ES-I3 (cell line): ENCODE measurements around the gene TOR1AIP1.

Source experiments
- H3K36me3 ChIP-seq: 2 replicates; pipeline ENCODE4 v1.6.1; 2013; ENCODE audit warnings: mild to moderate bottlenecking, low read length, control low read depth, moderate library complexity; ENCODE audit not compliant: insufficient read depth
- H3K4me1 ChIP-seq: 2 replicates; pipeline ENCODE4 v1.6.1; 2013; ENCODE audit warnings: mild to moderate bottlenecking, control low read depth, low read length; ENCODE audit not compliant: insufficient read depth
- H3K9ac ChIP-seq: 2 replicates; pipeline ENCODE4 v1.6.1; 2013; ENCODE audit warnings: low read depth, mild to moderate bottlenecking, low read length, moderate library complexity
- H3K9me3 ChIP-seq: 2 replicates; pipeline ENCODE4 v1.6.1; 2013; ENCODE audit warnings: mild to moderate bottlenecking, low read length, moderate library complexity; ENCODE audit not compliant: control insufficient read depth, insufficient read depth

Gene TOR1AIP1

GRCh38 chr1:179917601-179918429, 35.7 kb downstream of the TOR1AIP1 start:
- Histone ChIP-seq H3K9ac (no peak overlapping the region), H3K4me1 (peaks cover 20% of the 10 kb centered on the region), H3K9me3 (no peaks in the 10 kb centered on the region), H3K36me3 (peaks cover 9% of the 10 kb centered on the region; the same call in 1 of the 2 replicates)

- H3K36me3 ChIP-seq: peaks cover 6% of the 10 kb centered on the region; the same call in 1 of the 2 replicates
- H3K4me1 ChIP-seq: peaks cover 27% of the 10 kb centered on the region
- no peaks in the 10 kb centered on the region for H3K9me3 ChIP-seq
- no peak overlapping the region for H3K9ac ChIP-seq
These were observed 39.4 kb downstream of the TOR1AIP1 start for GRCh38 chr1:179921472-179921871.

- Histone ChIP-seq H3K4me1 (peaks cover 27% of the 10 kb centered on the region), H3K36me3 (peaks cover 6% of the 10 kb centered on the region; the same call in 1 of the 2 replicates), H3K9ac (no peak overlapping the region), H3K9me3 (no peaks in the 10 kb centered on the region)
These were observed 40.1 kb downstream of the TOR1AIP1 start for GRCh38 chr1:179921981-179922872.

GRCh38 chr1:179923029-179923428, 40.9 kb downstream of the TOR1AIP1 start:
- peaks cover 27% of the 10 kb centered on the region for H3K4me1 ChIP-seq
- no peaks in the 10 kb centered on the region for H3K36me3 ChIP-seq

GRCh38 chr1:179924268-179924667, 42.2 kb downstream of the TOR1AIP1 start:
- Histone ChIP-seq H3K4me1 (peaks cover 27% of the 10 kb centered on the region), H3K36me3 (no peaks in the 10 kb centered on the region), H3K9ac (no peak overlapping the region), H3K9me3 (no peaks in the 10 kb centered on the region)

More at GRCh38 chr1:179923029-179923428, 40.9 kb downstream of the TOR1AIP1 start:
- Histone ChIP-seq H3K9me3 (no peaks in the 10 kb centered on the region), H3K9ac (no peak overlapping the region)

GRCh38 chr1:179925302-179925701, 43.2 kb downstream of the TOR1AIP1 start:
- Histone ChIP-seq H3K9me3 (no peaks in the 10 kb centered on the region), H3K4me1 (peaks cover 27% of the 10 kb centered on the region), H3K9ac (no peak overlapping the region), H3K36me3 (no peaks in the 10 kb centered on the region)

- H3K4me1 ChIP-seq: peaks cover 23% of the 10 kb centered on the region
- H3K9me3 ChIP-seq: no peaks in the 10 kb centered on the region
- H3K36me3 ChIP-seq: no peaks in the 10 kb centered on the region
- H3K9ac ChIP-seq: no peak overlapping the region
These were observed 44.1 kb downstream of the TOR1AIP1 start for GRCh38 chr1:179925922-179926849.

- H3K36me3 ChIP-seq: no peaks in the 10 kb centered on the region
- peaks cover 17% of the 10 kb centered on the region for H3K4me1 ChIP-seq
- H3K9me3 ChIP-seq: no peaks in the 10 kb centered on the region
- H3K9ac ChIP-seq: no peak overlapping the region
These were observed 44.7 kb downstream of the TOR1AIP1 start for GRCh38 chr1:179926850-179927205.

GRCh38 chr1:179929955-179930798, 48.1 kb downstream of the TOR1AIP1 start:
- Histone ChIP-seq H3K9me3 (no peaks in the 10 kb centered on the region), H3K9ac (no peak overlapping the region), H3K4me1 (no peaks in the 10 kb centered on the region), H3K36me3 (no peaks in the 10 kb centered on the region)

- Histone ChIP-seq H3K4me1 (no peaks in the 10 kb centered on the region), H3K9ac (no peak overlapping the region), H3K36me3 (no peaks in the 10 kb centered on the region), H3K9me3 (no peaks in the 10 kb centered on the region)
These were observed 48.8 kb downstream of the TOR1AIP1 start for GRCh38 chr1:179930867-179931266.

- no peak overlapping the region for H3K9ac ChIP-seq
- H3K4me1 ChIP-seq: no peaks in the 10 kb centered on the region
- H3K36me3 ChIP-seq: no peaks in the 10 kb centered on the region
- no peaks in the 10 kb centered on the region for H3K9me3 ChIP-seq
These were observed 51.1 kb downstream of the TOR1AIP1 start for GRCh38 chr1:179933219-179933618.

GRCh38 chr1:179935909-179936496, 53.9 kb downstream of the TOR1AIP1 start:
- H3K36me3 ChIP-seq: no peaks in the 10 kb centered on the region
- no peak overlapping the region for H3K9ac ChIP-seq
- H3K9me3 ChIP-seq: no peaks in the 10 kb centered on the region

GRCh38 chr1:179937668-179938254, 55.7 kb downstream of the TOR1AIP1 start:
- H3K9ac ChIP-seq: no peak overlapping the region
- no peaks in the 10 kb centered on the region for H3K36me3 ChIP-seq
- H3K9me3 ChIP-seq: no peaks in the 10 kb centered on the region
- H3K4me1 ChIP-seq: no peaks in the 10 kb centered on the region

More at GRCh38 chr1:179935909-179936496, 53.9 kb downstream of the TOR1AIP1 start:
- no peaks in the 10 kb centered on the region for H3K4me1 ChIP-seq
